ENCODE results near the gene GHITM.

GRCh38 chr10:84117686-84118394, 21.5 kb upstream of the GHITM start:
- TF ChIP-seq POLR2A (IDR thresholded peaks at IDR 0.05; ENCODE audit: low read length) (no peak), GATA1 (IDR thresholded peaks at IDR 0.05; ENCODE audit: low read depth, low read length) (no peak)

All from erythroblast (primary cell).